Gastrocnemius medialis (tissue), 4 donors: ENCODE measurements around the gene ZFP92. TPM values are rescaled to one million over a fixed set of nuclear protein-coding genes. Genes with fewer than 3 reads are reported as not detected.

ENCODE experiments used
- ATAC-seq, 2 donors: fragments of 150-250 bp; one replicate each; pipeline ENCODE4 v1.9.1; 2016
- DNase-seq, 2 donors: peaks; one replicate each; pipeline ENCODE4 v3.0.0-alpha.2; 2019
- H3K27ac ChIP-seq, 4 donors: fragments of 200-600 bp; sonication (generic); 1 replicate in 1 of 4; 2 replicates in 3 of 4; pipeline ENCODE4 v1.5.1; 2016 to 2018; ENCODE audit warnings: mild to moderate bottlenecking in 2 of 4, moderate library complexity in 1 of 4
- H3K27me3 ChIP-seq, 3 donors: fragments of 200-600 bp; sonication (generic) in 2 of 3; 1 replicate in 1 of 3; 2 replicates in 2 of 3; pipeline versions ENCODE4 v1.5.1 to v1.6.0; 2016 to 2019; ENCODE audit warnings: mild to moderate bottlenecking in 1 of 3, moderate library complexity in 1 of 3
- H3K36me3 ChIP-seq, 2 donors: fragments of 200-600 bp; sonication (generic) in 1 of 2; one replicate each; pipeline ENCODE4 v1.5.1; 2017 to 2018
- H3K4me1 ChIP-seq, 2 donors: fragments of 200-600 bp; sonication (generic) in 1 of 2; one replicate each; pipeline ENCODE4 v1.5.1; 2016 to 2017; ENCODE audit warnings: mild to moderate bottlenecking in 2 of 2
- H3K4me3 ChIP-seq, 4 donors: fragments of 200-600 bp; sonication (generic) in 3 of 4; 1 replicate in 1 of 4; 2 replicates in 3 of 4; pipeline ENCODE4 v1.5.1; 2016 to 2019; ENCODE audit warnings: mild to moderate bottlenecking in 2 of 4
- H3K9me3 ChIP-seq, 3 donors: fragments of 200-600 bp; sonication (generic) in 2 of 3; 1 replicate in 1 of 3; 2 replicates in 2 of 3; pipeline ENCODE4 v1.5.1; 2016 to 2019
- POLR2A ChIP-seq, 2 donors: fragments of 450-650 bp; IDR thresholded peaks; one replicate each; pipeline ENCODE4 v1.6.1; 2017; ENCODE audit warnings: antibody characterized with exemption in 2 of 2, mild to moderate bottlenecking in 2 of 2, moderate library complexity in 2 of 2
- in situ Hi-C, 4 donors: fragments of 200-750 bp; cut with MboI; loops; one replicate each; pipeline versions ENCODE4 v1.15.0 to v1.8.0; 2017; ENCODE audit warnings: low sequenced_read_pairs in 4 of 4
- intact Hi-C: fragments of 100-400 bp; cut with DNase I; formaldehyde crosslinking; loops from one replicate; pipeline ENCODE4 v1.15.1; 2023; ENCODE audit warnings: low total_unique reads
- total RNA-seq, 4 donors: library from RNA; depleted of rRNA; stranded (reverse); fragments of >200 nt; gene quantifications; one replicate each; pipeline versions ENCODE4 v1.1.0 to v1.2.3, GENCODE V29; 2016
- TF ChIP-seq, protein P1 (sequence below), 5 experiments: fragments of 450-650 bp in 3 of 5; fragments of 200-600 bp in 2 of 5; sonication (generic) in 2 of 5; IDR thresholded peaks in 4 of 5; conservative IDR thresholded peaks in 1 of 5; 1 replicate in 4 of 5; 2 replicates in 1 of 5; pipeline ENCODE4 v1.5.1; 2016 to 2019; ENCODE audit warnings: antibody characterized with exemption in 5 of 5, mild to moderate bottlenecking in 3 of 5, moderate library complexity in 3 of 5

The ZFP92 gene
- total RNA-seq, 4 donors from 2014 or later, result 0.05 to 0.55 (median 0.37) TPM

DNA sequence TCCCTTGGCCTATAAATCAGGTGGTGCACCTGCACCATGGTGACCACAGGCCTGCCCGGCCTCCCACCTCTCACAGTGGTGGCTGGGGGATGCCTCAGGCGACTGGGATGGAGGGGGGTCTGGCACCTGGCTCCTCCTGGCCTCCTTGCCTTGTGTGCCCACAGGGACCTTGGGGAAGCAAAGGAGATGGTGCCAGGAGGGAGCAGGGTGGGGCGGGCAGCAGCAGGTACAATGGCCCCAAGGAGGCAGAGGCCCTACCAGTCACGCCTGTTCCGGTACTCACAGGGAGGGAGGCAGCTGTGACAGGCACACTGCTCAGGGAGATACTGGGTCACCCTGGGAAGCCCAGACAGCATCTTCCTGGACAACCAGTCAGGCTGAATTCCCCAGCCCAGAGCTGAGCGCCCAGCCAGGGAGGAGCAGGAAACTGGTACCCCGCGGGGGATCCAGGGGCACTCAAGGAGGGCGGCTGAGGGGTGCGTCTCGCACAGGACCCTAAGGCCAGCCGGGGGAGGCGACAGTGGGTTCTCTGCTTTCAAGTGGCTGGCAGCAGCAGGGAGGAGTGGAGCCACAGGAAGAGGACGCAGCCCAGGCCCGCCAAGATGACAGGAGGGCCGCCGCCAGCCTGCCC, 35.8 kb downstream of the ZFP92 start:
- no peaks in the 10 kb centered on the region for H3K9me3 ChIP-seq
- in situ Hi-C loops (no loop called here), intact Hi-C loops (no loop called here)
- H3K4me1 ChIP-seq, result no peaks in the 10 kb centered on the region
- H3K4me3 ChIP-seq, result no peak overlapping the region
- H3K27ac ChIP-seq, result no peak overlapping the region
- no peaks in the 10 kb centered on the region for H3K27me3 ChIP-seq
- DNase-seq, result no peak
- TF ChIP-seq, protein P1, sequence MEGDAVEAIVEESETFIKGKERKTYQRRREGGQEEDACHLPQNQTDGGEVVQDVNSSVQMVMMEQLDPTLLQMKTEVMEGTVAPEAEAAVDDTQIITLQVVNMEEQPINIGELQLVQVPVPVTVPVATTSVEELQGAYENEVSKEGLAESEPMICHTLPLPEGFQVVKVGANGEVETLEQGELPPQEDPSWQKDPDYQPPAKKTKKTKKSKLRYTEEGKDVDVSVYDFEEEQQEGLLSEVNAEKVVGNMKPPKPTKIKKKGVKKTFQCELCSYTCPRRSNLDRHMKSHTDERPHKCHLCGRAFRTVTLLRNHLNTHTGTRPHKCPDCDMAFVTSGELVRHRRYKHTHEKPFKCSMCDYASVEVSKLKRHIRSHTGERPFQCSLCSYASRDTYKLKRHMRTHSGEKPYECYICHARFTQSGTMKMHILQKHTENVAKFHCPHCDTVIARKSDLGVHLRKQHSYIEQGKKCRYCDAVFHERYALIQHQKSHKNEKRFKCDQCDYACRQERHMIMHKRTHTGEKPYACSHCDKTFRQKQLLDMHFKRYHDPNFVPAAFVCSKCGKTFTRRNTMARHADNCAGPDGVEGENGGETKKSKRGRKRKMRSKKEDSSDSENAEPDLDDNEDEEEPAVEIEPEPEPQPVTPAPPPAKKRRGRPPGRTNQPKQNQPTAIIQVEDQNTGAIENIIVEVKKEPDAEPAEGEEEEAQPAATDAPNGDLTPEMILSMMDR (IDR thresholded peaks at IDR 0.05 in 4 of 5, conservative IDR thresholded peaks at IDR 0.05 in 1 of 5), result no peak
- TF ChIP-seq POLR2A (IDR thresholded peaks at IDR 0.05), result no peak
- no peak for ATAC-seq
- no peaks in the 10 kb centered on the region for H3K36me3 ChIP-seq

- H3K36me3 ChIP-seq, result no peaks in the 10 kb centered on the region
- H3K4me1 ChIP-seq, result no peaks in the 10 kb centered on the region
- no peak for ATAC-seq
- intact Hi-C loops, result no loop called here
- H3K9me3 ChIP-seq, result no peaks in the 10 kb centered on the region
- in situ Hi-C loops, result no loop called here
- H3K27ac ChIP-seq, result no peak overlapping the region
- no peak overlapping the region for H3K4me3 ChIP-seq
- no peak for DNase-seq
- TF ChIP-seq POLR2A (IDR thresholded peaks at IDR 0.05), result no peak
- no peaks in the 10 kb centered on the region for H3K27me3 ChIP-seq
Observed at GRCh38 chrX:153447581-153447960, 36.3 kb downstream of the ZFP92 start.

DNA sequence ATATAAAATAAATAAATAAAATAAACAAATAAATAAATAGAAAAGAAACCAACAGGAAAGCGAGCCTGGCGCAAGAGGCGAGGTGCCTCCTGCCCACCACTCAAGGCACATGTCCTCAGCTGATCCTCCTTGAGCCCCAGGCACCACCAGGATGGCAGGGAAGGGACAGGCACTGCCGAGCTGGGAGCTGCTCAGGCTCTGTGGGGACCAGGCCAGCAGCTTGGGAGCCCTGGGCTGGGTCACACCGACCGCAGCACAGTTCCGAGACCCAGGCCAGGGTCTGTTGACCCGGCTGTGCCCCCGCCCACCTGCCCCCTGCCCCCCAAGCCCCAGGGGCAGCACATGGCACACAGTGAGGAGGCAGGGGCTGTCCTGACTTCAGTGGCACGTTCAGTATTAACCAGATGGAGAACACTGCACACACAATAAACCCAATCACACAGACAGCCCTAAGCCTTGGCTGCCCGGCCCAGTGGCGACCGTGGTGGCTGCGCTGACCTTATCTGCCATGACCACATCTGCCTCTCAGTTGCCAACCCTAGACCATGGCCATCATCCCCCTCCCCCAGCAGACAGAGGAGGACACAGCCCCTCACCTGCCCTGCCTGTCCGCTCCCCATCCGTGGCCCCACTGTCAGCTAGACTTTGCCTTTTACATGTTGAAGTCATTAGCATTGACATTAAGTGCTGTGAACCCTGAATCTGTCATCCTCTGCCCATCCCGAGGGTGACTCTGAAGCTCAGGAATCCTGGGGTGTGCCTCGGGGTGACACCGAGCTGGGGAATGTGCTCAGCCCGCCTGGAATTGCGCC, 37.5 kb downstream of the ZFP92 start:
- DNase-seq (no peak), ATAC-seq (no peak)
- in situ Hi-C loops, result no loop called here

DNA sequence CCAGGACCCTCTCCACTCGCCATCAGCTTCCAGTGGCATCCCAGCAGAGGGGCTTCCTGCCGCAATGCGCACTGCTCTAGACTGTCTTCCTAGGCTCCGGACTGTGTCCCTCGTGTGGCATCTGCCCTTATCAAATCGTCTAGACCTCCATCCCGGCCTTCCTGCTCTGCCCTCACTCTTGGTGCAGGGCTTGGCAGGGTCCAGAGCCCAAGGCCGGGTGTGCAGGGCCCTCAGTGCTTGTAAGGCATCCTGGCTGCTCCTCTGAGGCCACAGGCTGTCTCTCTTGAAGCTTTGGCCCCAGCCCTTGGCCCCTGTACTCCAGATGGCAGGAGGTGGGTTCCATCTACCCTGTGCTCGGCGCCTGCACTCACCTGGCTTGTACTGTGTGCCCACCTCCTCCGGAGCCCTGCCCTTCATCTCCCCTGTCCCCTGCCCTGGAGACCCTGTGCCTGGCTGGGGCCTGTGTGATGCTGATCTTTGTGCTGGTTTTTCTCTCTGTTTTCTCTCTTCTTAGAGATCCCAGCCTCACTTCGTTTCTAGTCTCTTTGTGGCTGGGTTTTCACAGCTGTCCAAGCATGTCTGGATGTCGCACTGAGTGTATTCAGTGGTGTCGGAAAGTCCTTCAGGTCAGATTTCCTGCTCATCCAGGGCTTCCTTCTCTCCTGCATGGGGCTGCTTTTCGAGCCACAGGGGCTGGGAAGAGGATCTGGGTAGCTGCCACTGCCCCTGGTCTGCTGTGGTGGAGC, 38.3 kb downstream of the ZFP92 start:
- no peaks in the 10 kb centered on the region for H3K9me3 ChIP-seq
- H3K27ac ChIP-seq, result no peak overlapping the region
- ATAC-seq, result no peak
- no peak overlapping the region for H3K4me3 ChIP-seq
- TF ChIP-seq POLR2A (IDR thresholded peaks at IDR 0.05), result no peak
- TF ChIP-seq, protein P1 (IDR thresholded peaks at IDR 0.05 in 4 of 5, conservative IDR thresholded peaks at IDR 0.05 in 1 of 5), result no peak
- in situ Hi-C loops (loop anchor here in 1 of 4 donors (25.0 kb wide), 1 partner anchor 512 kb away; no protein-coding TSS in a partner anchor), intact Hi-C loops (no loop called here)
- H3K27me3 ChIP-seq, result no peaks in the 10 kb centered on the region
- peaks cover 0 to 9% of the 10 kb centered on the region in 2 donors for H3K36me3 ChIP-seq
- DNase-seq, result no peak
- H3K4me1 ChIP-seq, result no peaks in the 10 kb centered on the region

More for the DNA sequence above, 37.5 kb downstream of the ZFP92 start:
- H3K27ac ChIP-seq, result no peak overlapping the region
- no peaks in the 10 kb centered on the region for H3K27me3 ChIP-seq
- TF ChIP-seq POLR2A (IDR thresholded peaks at IDR 0.05), result no peak
- TF ChIP-seq, protein P1 (IDR thresholded peaks at IDR 0.05 in 4 of 5, conservative IDR thresholded peaks at IDR 0.05 in 1 of 5), result no peak
- intact Hi-C loops, result no loop called here
- H3K4me3 ChIP-seq, result no peak overlapping the region
- H3K9me3 ChIP-seq, result no peaks in the 10 kb centered on the region
- H3K4me1 ChIP-seq, result no peaks in the 10 kb centered on the region
- peaks cover 0 to 4% of the 10 kb centered on the region in 2 donors for H3K36me3 ChIP-seq
